Thyroid gland (tissue), 4 donors: ENCODE results near the gene PPHLN1. TPM values are rescaled to one million over a fixed set of nuclear protein-coding genes. Genes with fewer than 3 reads are reported as not detected.
"Not testable (repeated sequence)": the region's sequence is repeated elsewhere in the genome, so short reads cannot be mapped to it uniquely, and the experiment has no call there.

Experiments
- DNase-seq, 2 donors: peaks; one replicate each; pipeline ENCODE4 v3.0.0-alpha.2; 2019
- H3K27ac ChIP-seq, 3 donors: fragments of 200-600 bp; sonication (generic); 1 replicate in 2 of 3; 2 replicates in 1 of 3; pipeline ENCODE4 v1.5.1; 2016 to 2019; ENCODE audit warnings: mild to moderate bottlenecking in 1 of 3, moderate library complexity in 1 of 3
- H3K27me3 ChIP-seq: fragments of 200-600 bp; sonication (generic); one replicate; pipeline ENCODE4 v1.5.1; 2019
- H3K36me3 ChIP-seq, 2 donors: fragments of 200-600 bp; sonication (generic); one replicate each; pipeline ENCODE4 v1.5.1; 2016 to 2019
- H3K4me1 ChIP-seq, 2 donors: fragments of 200-600 bp; sonication (generic); one replicate each; pipeline ENCODE4 v1.5.1; 2017 to 2019
- H3K4me3 ChIP-seq, 3 donors: fragments of 200-600 bp; sonication (generic); replicated peaks in 1 of 3; 1 replicate in 2 of 3; 2 replicates in 1 of 3; pipeline ENCODE4 v1.5.1; 2016; ENCODE audit warnings: mild to moderate bottlenecking in 1 of 3
- H3K9me3 ChIP-seq: fragments of 200-600 bp; sonication (generic); one replicate; pipeline ENCODE4 v1.5.1; 2017
- CTCF ChIP-seq, 6 experiments: fragments of 200-600 bp in 3 of 6; fragments of 450-650 bp in 3 of 6; sonication (generic) in 3 of 6; IDR thresholded peaks; one replicate each; pipeline ENCODE4 v1.5.1; 2016 to 2019; ENCODE audit warnings: antibody characterized with exemption in 6 of 6, mild to moderate bottlenecking in 2 of 6, inconsistent platforms in 1 of 6, moderate library complexity in 1 of 6
- POLR2A ChIP-seq, 2 donors: fragments of 450-650 bp; IDR thresholded peaks; one replicate each; pipeline ENCODE4 v1.6.1; 2017; ENCODE audit warnings: antibody characterized with exemption in 2 of 2, mild to moderate bottlenecking in 2 of 2, moderate library complexity in 1 of 2
- WGBS, 2 donors: methylation state at CpG; one replicate each; pipeline ENCODE4 v1.1.5; 2017; 5-methylcytosine and 5-hydroxymethylcytosine counted together
- intact Hi-C: fragments of 100-400 bp; cut with DNase I; formaldehyde crosslinking; loops from one replicate; pipeline ENCODE4 v1.15.1; 2023
- total RNA-seq, 4 donors: library from RNA; depleted of rRNA; stranded (reverse); fragments of >200 nt; gene quantifications; one replicate each; pipeline ENCODE4 v1.2.3, GENCODE V29; 2016

Gene PPHLN1
- total RNA-seq, 4 donors from 2014 or later, result 57.9 to 91.3 (median 66.3) TPM

GRCh38 chr12:42336286-42336685, 10.3 kb downstream of the PPHLN1 start:
- Histone ChIP-seq H3K4me1 (no peaks in the 10 kb centered on the region), H3K27me3 (no peaks in the 10 kb centered on the region), H3K27ac (no peak overlapping the region), H3K36me3 (peaks cover 0 to 6% of the 10 kb centered on the region in 2 donors), H3K4me3 (no peak overlapping the region), H3K9me3 (no peaks in the 10 kb centered on the region)
- intact Hi-C loops, result no loop called here
- TF ChIP-seq POLR2A (IDR thresholded peaks at IDR 0.05), result no peak
- no peak for TF ChIP-seq CTCF (IDR thresholded peaks at IDR 0.05)
- WGBS, 2 donors, result 80 to 90% methylated on average over 1 of the region's 1 CpG
- DNase-seq, result no peak

GRCh38 chr12:42338280-42338679, 12.3 kb downstream of the PPHLN1 start:
- Histone ChIP-seq H3K27ac (no peak overlapping the region), H3K4me1 (no peaks in the 10 kb centered on the region), H3K9me3 (no peaks in the 10 kb centered on the region), H3K4me3 (no peak overlapping the region), H3K36me3 (peaks cover 0 to 6% of the 10 kb centered on the region in 2 donors), H3K27me3 (no peaks in the 10 kb centered on the region)
- whole genome bisulfite sequencing, 2 donors, result 92 to 94% methylated on average over 2 of the region's 2 CpGs
- intact Hi-C loops, result no loop called here
- no peak for TF ChIP-seq CTCF (IDR thresholded peaks at IDR 0.05)
- TF ChIP-seq POLR2A (IDR thresholded peaks at IDR 0.05), result no peak
- no peak for DNase-seq

- Histone ChIP-seq H3K36me3 (peaks cover 0 to 4% of the 10 kb centered on the region in 2 donors), H3K27ac (no peak overlapping the region), H3K4me1 (no peaks in the 10 kb centered on the region), H3K4me3 (no peak overlapping the region), H3K9me3 (no peaks in the 10 kb centered on the region), H3K27me3 (no peaks in the 10 kb centered on the region)
- no peak for DNase-seq
- TF ChIP-seq POLR2A (IDR thresholded peaks at IDR 0.05) (no peak), CTCF (IDR thresholded peaks at IDR 0.05) (no peak)
- intact Hi-C loops, result no loop called here
- WGBS, 2 donors, result 71 to 75% methylated on average over 2 of the region's 2 CpGs
Observed at GRCh38 chr12:42342028-42342427, 16.1 kb downstream of the PPHLN1 start.

GRCh38 chr12:42343721-42344120, 17.8 kb downstream of the PPHLN1 start:
- Histone ChIP-seq H3K9me3 (no peaks in the 10 kb centered on the region), H3K4me1 (no peaks in the 10 kb centered on the region), H3K27me3 (no peaks in the 10 kb centered on the region), H3K36me3 (no peaks in the 10 kb centered on the region), H3K27ac (no peak overlapping the region), H3K4me3 (no peak overlapping the region)
- no peak for DNase-seq
- no peak for TF ChIP-seq CTCF (IDR thresholded peaks at IDR 0.05)
- no peak for TF ChIP-seq POLR2A (IDR thresholded peaks at IDR 0.05)
- intact Hi-C loops, result no loop called here
- WGBS, 2 donors, result 88 to 94% methylated on average over 3 of the region's 3 CpGs

- WGBS, 2 donors, result 94 to 98% methylated on average over 1 of the region's 1 CpG
Observed at GRCh38 chr12:42346403-42347002, 20.5 kb downstream of the PPHLN1 start.

GRCh38 chr12:42349119-42350020, 23.4 kb downstream of the PPHLN1 start:
- DNase-seq, H3K4me1 ChIP-seq, H3K9me3 ChIP-seq, intact Hi-C loops, H3K4me3 ChIP-seq, H3K27ac ChIP-seq, H3K27me3 ChIP-seq, H3K36me3 ChIP-seq: not testable (repeated sequence)
- 82 to 86% methylated on average over 11 of the region's 16 CpGs for WGBS, 2 donors

More at GRCh38 chr12:42346403-42347002, 20.5 kb downstream of the PPHLN1 start:
- DNase-seq, result no peak
- no peaks in the 10 kb centered on the region for H3K27me3 ChIP-seq
- intact Hi-C loops, result no loop called here
- H3K9me3 ChIP-seq, result no peaks in the 10 kb centered on the region
- no peak overlapping the region for H3K4me3 ChIP-seq
- TF ChIP-seq CTCF (IDR thresholded peaks at IDR 0.05), result no peak
- no peak for TF ChIP-seq POLR2A (IDR thresholded peaks at IDR 0.05)
- H3K27ac ChIP-seq, result no peak overlapping the region
- no peaks in the 10 kb centered on the region for H3K4me1 ChIP-seq
- no peaks in the 10 kb centered on the region for H3K36me3 ChIP-seq

GRCh38 chr12:42350021-42350407, 24.0 kb downstream of the PPHLN1 start:
- H3K4me3 ChIP-seq, H3K27ac ChIP-seq, intact Hi-C loops, H3K27me3 ChIP-seq, DNase-seq, H3K36me3 ChIP-seq, H3K4me1 ChIP-seq, H3K9me3 ChIP-seq: not testable (repeated sequence)
- WGBS, 2 donors, result 96 to 99% methylated on average over 13 to 16 of the region's 34 CpGs
